ENCODE measurements around the gene AFF1.

The AFF1 gene

DNA sequence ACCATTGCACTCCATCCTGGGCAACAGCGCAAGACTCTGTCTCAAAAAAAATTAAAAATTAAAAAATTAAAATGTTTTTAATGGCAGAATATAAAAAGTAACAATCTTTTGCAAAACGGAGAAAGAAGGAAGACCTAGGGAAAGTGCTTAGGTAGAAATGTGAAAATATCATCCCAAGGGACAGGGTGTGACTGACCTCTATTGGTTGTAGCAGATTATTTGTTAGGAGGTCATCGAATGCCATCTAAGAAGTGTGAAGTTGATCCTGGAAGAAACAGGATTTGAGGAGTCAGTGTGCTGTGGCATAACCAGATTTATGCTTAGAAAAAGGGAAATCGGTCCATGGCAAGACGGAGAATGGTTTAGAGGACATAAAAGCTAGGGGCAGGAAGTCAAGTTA lies 24.4 kb upstream of the AFF1 start:
- TF ChIP-seq, protein P1, sequence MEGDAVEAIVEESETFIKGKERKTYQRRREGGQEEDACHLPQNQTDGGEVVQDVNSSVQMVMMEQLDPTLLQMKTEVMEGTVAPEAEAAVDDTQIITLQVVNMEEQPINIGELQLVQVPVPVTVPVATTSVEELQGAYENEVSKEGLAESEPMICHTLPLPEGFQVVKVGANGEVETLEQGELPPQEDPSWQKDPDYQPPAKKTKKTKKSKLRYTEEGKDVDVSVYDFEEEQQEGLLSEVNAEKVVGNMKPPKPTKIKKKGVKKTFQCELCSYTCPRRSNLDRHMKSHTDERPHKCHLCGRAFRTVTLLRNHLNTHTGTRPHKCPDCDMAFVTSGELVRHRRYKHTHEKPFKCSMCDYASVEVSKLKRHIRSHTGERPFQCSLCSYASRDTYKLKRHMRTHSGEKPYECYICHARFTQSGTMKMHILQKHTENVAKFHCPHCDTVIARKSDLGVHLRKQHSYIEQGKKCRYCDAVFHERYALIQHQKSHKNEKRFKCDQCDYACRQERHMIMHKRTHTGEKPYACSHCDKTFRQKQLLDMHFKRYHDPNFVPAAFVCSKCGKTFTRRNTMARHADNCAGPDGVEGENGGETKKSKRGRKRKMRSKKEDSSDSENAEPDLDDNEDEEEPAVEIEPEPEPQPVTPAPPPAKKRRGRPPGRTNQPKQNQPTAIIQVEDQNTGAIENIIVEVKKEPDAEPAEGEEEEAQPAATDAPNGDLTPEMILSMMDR (conservative IDR thresholded peaks at IDR 0.05; ENCODE audit: low read depth, low read length) = peak; percentile 5

DNA sequence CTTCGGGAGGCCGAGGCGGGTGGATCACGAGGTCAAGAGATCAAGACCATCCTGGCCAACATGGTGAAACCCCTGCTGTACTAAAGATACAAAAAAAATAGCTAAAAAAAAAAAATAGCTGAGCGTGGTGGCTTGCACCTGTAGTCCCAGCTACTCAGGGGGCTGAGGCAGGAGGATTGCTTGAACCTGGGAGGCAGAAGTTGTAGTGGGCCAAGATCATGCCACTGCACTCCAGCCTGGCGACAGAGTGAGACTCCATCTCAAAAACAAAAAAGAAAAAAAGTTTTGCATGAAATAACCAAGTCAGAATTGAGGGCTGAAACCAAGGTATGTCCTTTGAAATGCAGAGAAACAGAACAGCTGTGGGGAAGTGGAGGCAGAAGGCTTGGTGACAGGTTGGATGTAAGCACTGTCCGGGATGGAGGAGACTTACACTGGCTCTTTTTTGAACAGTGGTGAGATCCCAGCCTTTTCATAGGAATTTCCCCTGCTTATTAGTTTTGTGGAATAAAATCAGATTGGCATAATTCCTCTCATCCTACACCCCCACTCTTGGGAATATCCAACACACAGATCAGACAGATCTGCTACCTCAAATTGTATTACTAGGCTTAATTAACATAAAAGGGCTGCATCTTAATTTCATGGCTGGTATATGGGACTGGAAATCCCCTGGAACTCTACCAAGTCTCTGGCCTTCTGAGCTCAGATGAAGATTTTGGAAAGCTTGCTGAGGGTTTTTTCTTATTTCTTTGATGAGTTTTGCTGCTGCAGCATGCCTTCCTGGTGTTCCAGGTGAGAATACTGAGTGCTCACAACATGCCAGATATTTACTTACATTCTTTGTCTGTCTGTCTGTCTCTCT lies 23.8 kb upstream of the AFF1 start:
- H3K4me3 ChIP-seq (ENCODE audit: low read length) = no peak overlapping the region

More for the DNA sequence above, 24.4 kb upstream of the AFF1 start:
- DNase-seq (ENCODE audit: low read depth) = no peak
- H3K4me3 ChIP-seq (ENCODE audit: low read length) = no peak overlapping the region

DNA sequence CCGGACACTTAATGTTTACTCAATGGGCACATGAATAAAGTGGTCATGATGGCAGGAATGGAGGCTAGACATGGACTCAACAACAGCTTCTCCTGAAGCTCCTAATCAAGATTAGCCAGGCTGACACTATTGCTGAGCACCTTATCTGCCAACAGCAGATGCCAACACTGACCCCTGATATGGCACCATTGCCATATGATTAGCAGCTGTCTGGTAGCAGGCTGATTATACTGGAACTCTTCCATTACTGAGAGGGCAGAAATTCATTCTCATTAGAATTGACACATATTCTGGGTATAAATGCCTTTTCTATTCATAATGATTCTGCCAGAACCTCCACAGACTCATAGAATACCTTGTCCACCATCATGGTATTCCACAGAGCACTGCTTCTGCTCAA lies 18.4 kb upstream of the AFF1 start:
- DNase-seq (ENCODE audit: low read depth) = no peak
- no peak overlapping the region for H3K4me3 ChIP-seq (ENCODE audit: low read length)
- TF ChIP-seq, protein P1 (conservative IDR thresholded peaks at IDR 0.05; ENCODE audit: low read depth, low read length) = no peak

More for the DNA sequence above, 23.8 kb upstream of the AFF1 start:
- DNase-seq (ENCODE audit: low read depth) = no peak
- TF ChIP-seq, protein P1 (conservative IDR thresholded peaks at IDR 0.05; ENCODE audit: low read depth, low read length) = no peak

DNA sequence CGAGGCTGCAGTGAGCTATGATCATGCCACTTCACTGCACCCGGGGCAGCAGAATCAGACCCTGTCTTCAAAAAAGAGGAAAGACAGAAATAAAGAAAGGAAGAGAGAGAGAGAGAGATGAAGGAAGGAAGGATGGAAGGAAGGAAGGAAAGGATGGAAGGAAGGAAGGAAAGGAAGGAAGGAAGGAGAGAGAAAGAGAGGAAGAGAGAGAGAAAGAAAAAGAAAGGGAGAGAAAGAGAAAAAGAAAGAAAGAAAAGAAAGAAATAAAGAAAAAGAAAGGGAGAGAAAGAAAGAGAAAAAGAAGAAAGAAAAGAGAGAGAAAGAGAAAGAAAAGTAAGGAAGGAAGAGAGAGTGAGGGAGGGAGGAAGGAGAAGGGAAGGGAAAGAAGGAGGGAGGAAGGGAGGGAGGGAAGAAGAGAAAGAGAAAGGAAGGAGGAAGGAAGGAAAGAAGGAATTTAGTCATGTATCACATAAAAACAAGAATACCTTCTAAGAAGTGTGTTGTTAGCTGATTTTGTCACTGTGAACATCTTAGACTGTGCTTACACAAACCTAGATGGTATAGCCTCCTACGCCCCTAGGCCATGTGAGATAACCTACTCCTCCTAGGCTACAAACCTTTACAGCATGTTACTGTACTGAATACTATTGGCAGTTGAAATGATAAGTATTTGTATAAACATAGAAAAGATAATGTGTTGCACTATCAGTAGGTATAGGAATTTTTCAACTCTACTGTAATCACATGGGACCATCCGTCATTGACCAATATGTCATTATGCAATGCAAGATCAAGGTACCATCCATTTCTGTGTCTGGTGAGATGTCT lies 17.4 kb upstream of the AFF1 start:
- TF ChIP-seq, protein P1 (conservative IDR thresholded peaks at IDR 0.05; ENCODE audit: low read depth, low read length) = no peak

DNA sequence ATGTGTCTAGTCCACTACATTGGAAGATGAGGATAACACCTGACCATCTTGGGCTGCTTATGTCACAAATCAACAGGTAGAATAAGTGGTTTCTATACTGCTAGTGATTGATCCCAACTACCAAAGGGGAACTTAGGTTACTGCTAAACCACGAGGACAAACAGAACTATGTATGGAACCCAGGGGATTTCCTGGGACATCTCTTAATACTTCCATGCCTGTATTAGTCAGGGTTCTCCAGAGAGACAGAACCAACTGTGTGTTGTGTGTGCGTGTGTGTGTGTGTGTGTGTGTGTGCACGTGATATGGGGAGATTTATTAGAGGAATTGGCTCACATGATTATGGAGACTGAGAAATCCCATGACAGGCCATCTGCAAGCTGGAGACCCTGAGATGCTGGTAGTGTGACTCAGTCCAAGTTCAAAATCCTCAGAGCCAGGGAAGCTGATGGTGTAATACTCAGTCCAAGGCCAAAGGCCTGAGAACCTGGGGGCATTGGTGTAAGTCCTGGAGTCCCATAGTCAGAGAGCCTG lies 16.2 kb upstream of the AFF1 start:
- TF ChIP-seq, protein P1 (conservative IDR thresholded peaks at IDR 0.05; ENCODE audit: low read depth, low read length) = no peak
- peak; percentile 66 for DNase-seq (ENCODE audit: low read depth)
- H3K4me3 ChIP-seq (ENCODE audit: low read length) = no peak overlapping the region

More for the DNA sequence above, 17.4 kb upstream of the AFF1 start:
- H3K4me3 ChIP-seq (ENCODE audit: low read length) = no peak overlapping the region
- no peak for DNase-seq (ENCODE audit: low read depth)

DNA sequence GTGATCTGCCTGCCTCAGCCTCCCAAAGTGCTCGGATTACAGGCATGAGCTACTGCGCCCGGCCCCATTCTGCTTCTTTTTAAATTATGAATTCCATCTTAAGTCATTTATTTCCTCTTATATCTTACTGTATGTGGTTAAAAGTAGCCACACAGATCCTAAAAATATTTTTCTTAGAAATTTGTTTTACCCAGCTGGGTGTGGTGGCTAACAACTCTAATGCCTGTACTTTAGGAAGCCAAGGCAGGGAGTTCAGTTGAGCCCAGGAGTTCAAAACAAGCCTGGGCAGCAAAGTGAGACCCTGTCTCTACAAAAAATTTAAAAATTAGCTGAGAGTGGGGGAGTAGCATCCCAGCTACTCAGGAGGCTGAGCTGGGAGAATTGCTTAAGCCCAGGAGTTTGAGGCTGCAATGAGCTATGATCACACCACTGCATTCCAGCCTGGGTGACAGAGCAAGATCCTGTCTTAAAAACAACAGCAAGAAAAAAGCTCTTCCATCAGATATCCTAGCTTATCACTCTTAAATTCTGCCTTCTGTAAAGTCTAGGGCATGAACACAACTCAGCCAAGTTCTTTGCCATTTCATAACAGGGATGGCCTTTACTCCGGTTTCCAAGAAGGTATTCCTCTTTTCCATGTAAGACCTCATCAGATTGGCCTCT lies 15.1 kb upstream of the AFF1 start:
- no peak overlapping the region for H3K4me3 ChIP-seq (ENCODE audit: low read length)
- TF ChIP-seq, protein P1 (conservative IDR thresholded peaks at IDR 0.05; ENCODE audit: low read depth, low read length) = no peak
- no peak for DNase-seq (ENCODE audit: low read depth)
